Esophagus muscularis mucosa (tissue), 4 donors: ENCODE data around the gene ARHGAP15. TPM values are rescaled to one million over a fixed set of nuclear protein-coding genes. Genes with fewer than 3 reads are reported as not detected.

ENCODE experiments used
- DNase-seq: peaks from one replicate; pipeline ENCODE4 v3.0.0-alpha.2; 2017; ENCODE audit errors: extremely low spot score
- H3K27ac ChIP-seq, 4 donors: fragments of 200-600 bp; sonication (generic); replicated peaks in 1 of 4; 1 replicate in 3 of 4; 2 replicates in 1 of 4; pipeline ENCODE4 v1.5.1; 2016 to 2019; ENCODE audit warnings: mild to moderate bottlenecking in 1 of 4
- H3K27me3 ChIP-seq, 4 donors: fragments of 200-600 bp; sonication (generic); one replicate each; pipeline versions ENCODE4 v1.5.1 to v1.6.0; 2016 to 2019
- H3K36me3 ChIP-seq, 4 donors: fragments of 200-600 bp; sonication (generic); one replicate each; pipeline ENCODE4 v1.5.1; 2016 to 2019
- H3K4me1 ChIP-seq, 4 donors: fragments of 200-600 bp; sonication (generic); one replicate each; pipeline ENCODE4 v1.5.1; 2016 to 2019
- H3K4me3 ChIP-seq, 4 donors: fragments of 200-600 bp; sonication (generic); 1 replicate in 2 of 4; 2 replicates in 2 of 4; pipeline ENCODE4 v1.5.1; 2016 to 2019; ENCODE audit warnings: mild to moderate bottlenecking in 4 of 4, moderate library complexity in 1 of 4
- H3K9me3 ChIP-seq, 4 donors: fragments of 200-600 bp; sonication (generic); 1 replicate in 3 of 4; 2 replicates in 1 of 4; pipeline ENCODE4 v1.5.1; 2016 to 2019
- EP300 ChIP-seq: sonication (generic); formaldehyde crosslinking; IDR thresholded peaks from one replicate; pipeline ENCODE4 v1.6.1; 2017; ENCODE audit warnings: antibody characterized with exemption
- POLR2A ChIP-seq: fragments of 450-650 bp; IDR thresholded peaks from one replicate; pipeline ENCODE4 v1.6.1; 2017; ENCODE audit warnings: antibody characterized with exemption, moderate library complexity, mild to moderate bottlenecking, low read depth
- POLR2AphosphoS5 ChIP-seq, 2 donors: sonication (generic); formaldehyde crosslinking; IDR thresholded peaks; one replicate each; pipeline ENCODE4 v1.6.1; 2017; ENCODE audit warnings: antibody characterized with exemption in 2 of 2
- WGBS: methylation state at CpG from one replicate; pipeline ENCODE4 v1.1.5; 2018; 5-methylcytosine and 5-hydroxymethylcytosine counted together
- intact Hi-C: fragments of 100-400 bp; cut with DNase I; formaldehyde crosslinking; loops from one replicate; pipeline ENCODE4 v1.15.1; 2023
- total RNA-seq, 4 donors: library from RNA; depleted of rRNA; stranded (reverse); fragments of >200 nt; gene quantifications; one replicate each; pipeline versions ENCODE4 v1.1.0 to v1.2.1, GENCODE V29; 2016
- TF ChIP-seq, protein P1 (sequence below), 3 experiments: fragments of 200-600 bp in 2 of 3; fragments of 450-650 bp in 1 of 3; sonication (generic) in 2 of 3; IDR thresholded peaks; one replicate each; pipeline ENCODE4 v1.5.1; 2017 to 2019; ENCODE audit warnings: antibody characterized with exemption in 3 of 3, mild to moderate bottlenecking in 2 of 3, moderate library complexity in 1 of 3

Gene ARHGAP15
- total RNA-seq, 4 donors from 2014 or later: 5.4 to 13.3 (median 7.1) TPM

DNA sequence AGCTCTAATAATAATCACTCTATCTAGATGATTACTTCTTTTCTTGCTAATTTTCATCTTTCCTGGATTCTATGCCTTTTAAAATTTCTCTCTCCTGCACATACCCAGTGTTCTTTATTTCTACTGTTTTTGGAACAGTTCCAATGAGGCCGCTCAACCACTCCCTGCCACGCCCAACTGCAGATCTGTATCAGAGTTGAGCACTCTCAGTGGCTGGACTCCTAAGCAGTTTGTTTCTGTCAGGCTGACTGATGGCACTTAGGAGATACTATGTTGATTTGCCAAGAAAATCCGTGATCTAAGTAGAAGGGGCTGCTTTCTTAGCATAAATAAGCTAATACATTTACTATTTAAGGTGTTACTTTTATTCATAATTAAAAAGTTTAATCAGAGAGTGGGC, 192.8 kb downstream of the ARHGAP15 start:
- no peak overlapping the region for H3K27ac ChIP-seq
- intact Hi-C loops: no loop called here
- no peaks in the 10 kb centered on the region for H3K36me3 ChIP-seq
- H3K9me3 ChIP-seq: no peaks in the 10 kb centered on the region
- no peak for DNase-seq
- no peaks in the 10 kb centered on the region for H3K27me3 ChIP-seq
- WGBS: 93% methylated on average over 3 of the region's 3 CpGs
- H3K4me1 ChIP-seq: no peaks in the 10 kb centered on the region
- H3K4me3 ChIP-seq: no peak overlapping the region
- TF ChIP-seq, protein P1, sequence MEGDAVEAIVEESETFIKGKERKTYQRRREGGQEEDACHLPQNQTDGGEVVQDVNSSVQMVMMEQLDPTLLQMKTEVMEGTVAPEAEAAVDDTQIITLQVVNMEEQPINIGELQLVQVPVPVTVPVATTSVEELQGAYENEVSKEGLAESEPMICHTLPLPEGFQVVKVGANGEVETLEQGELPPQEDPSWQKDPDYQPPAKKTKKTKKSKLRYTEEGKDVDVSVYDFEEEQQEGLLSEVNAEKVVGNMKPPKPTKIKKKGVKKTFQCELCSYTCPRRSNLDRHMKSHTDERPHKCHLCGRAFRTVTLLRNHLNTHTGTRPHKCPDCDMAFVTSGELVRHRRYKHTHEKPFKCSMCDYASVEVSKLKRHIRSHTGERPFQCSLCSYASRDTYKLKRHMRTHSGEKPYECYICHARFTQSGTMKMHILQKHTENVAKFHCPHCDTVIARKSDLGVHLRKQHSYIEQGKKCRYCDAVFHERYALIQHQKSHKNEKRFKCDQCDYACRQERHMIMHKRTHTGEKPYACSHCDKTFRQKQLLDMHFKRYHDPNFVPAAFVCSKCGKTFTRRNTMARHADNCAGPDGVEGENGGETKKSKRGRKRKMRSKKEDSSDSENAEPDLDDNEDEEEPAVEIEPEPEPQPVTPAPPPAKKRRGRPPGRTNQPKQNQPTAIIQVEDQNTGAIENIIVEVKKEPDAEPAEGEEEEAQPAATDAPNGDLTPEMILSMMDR (IDR thresholded peaks at IDR 0.05): no peak
- TF ChIP-seq POLR2AphosphoS5 (IDR thresholded peaks at IDR 0.05): no peak
- no peak for TF ChIP-seq EP300
- no peak for TF ChIP-seq POLR2A

DNA sequence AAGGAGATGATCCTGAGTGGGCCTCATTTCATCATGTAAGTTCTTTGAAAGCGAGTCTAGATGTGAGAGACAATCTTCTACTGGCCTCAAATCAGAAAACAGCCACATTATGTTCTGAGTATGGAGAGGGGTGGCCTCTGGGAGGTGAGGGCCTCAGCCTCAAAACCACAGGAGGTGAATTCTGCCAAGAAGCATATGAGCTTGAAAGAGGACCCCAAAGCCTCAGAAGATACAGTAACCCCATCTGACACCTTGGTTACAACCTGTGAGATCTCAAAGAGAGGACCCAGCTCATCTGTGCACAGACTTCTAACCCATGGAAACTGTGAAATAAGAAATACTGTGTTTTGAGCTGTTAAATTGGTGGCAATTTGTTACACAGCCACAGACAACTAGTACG, 200.1 kb downstream of the ARHGAP15 start:
- Histone ChIP-seq H3K4me1 (no peaks in the 10 kb centered on the region), H3K27ac (no peak overlapping the region), H3K27me3 (no peaks in the 10 kb centered on the region), H3K4me3 (no peak overlapping the region), H3K36me3 (no peaks in the 10 kb centered on the region), H3K9me3 (no peaks in the 10 kb centered on the region)
- no peak for DNase-seq
- WGBS: 92% methylated on average over 2 of the region's 2 CpGs
- intact Hi-C loops: no loop called here
- TF ChIP-seq POLR2AphosphoS5 (IDR thresholded peaks at IDR 0.05): no peak
- TF ChIP-seq, protein P1 (IDR thresholded peaks at IDR 0.05): no peak
- TF ChIP-seq POLR2A: no peak
- no peak for TF ChIP-seq EP300

GRCh38 chr2:143333168-143333791, 204.1 kb downstream of the ARHGAP15 start:
- no peaks in the 10 kb centered on the region for H3K9me3 ChIP-seq
- intact Hi-C loops: no loop called here
- H3K4me3 ChIP-seq: no peak overlapping the region
- no peaks in the 10 kb centered on the region for H3K36me3 ChIP-seq
- DNase-seq: no peak
- H3K27ac ChIP-seq: no peak overlapping the region
- no peaks in the 10 kb centered on the region for H3K4me1 ChIP-seq
- WGBS: 82% methylated on average over 9 of the region's 9 CpGs
- TF ChIP-seq, protein P1 (IDR thresholded peaks at IDR 0.05): no peak
- no peak for TF ChIP-seq POLR2AphosphoS5 (IDR thresholded peaks at IDR 0.05)
- TF ChIP-seq EP300: no peak
- TF ChIP-seq POLR2A: no peak
- no peaks in the 10 kb centered on the region for H3K27me3 ChIP-seq

DNA sequence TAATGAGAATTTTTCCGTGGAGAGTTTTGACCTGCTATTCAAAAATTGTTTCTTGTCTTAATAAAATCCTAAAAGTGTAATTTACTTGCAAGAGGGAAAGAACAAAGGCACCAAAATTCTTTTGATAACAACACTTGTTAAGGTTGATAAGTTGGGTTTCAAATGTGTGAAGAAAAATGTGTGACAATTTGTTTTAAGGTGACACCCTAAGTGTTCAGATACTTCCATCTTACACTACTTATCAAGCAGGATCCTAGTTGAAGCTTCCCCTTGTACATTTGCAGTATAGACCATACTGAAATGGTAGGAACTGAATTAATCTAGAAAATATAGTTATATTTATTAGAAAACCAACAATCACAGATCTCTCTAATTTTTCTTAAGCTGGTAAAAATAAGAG, 204.6 kb downstream of the ARHGAP15 start:
- Histone ChIP-seq H3K4me3 (no peak overlapping the region), H3K27ac (no peak overlapping the region), H3K36me3 (no peaks in the 10 kb centered on the region), H3K9me3 (no peaks in the 10 kb centered on the region), H3K4me1 (no peaks in the 10 kb centered on the region), H3K27me3 (no peaks in the 10 kb centered on the region)
- 84% methylated on average over 1 of the region's 1 CpG for WGBS
- DNase-seq: no peak
- no peak for TF ChIP-seq POLR2A
- TF ChIP-seq, protein P1 (IDR thresholded peaks at IDR 0.05): no peak
- TF ChIP-seq EP300: no peak
- no peak for TF ChIP-seq POLR2AphosphoS5 (IDR thresholded peaks at IDR 0.05)
- intact Hi-C loops: no loop called here

DNA sequence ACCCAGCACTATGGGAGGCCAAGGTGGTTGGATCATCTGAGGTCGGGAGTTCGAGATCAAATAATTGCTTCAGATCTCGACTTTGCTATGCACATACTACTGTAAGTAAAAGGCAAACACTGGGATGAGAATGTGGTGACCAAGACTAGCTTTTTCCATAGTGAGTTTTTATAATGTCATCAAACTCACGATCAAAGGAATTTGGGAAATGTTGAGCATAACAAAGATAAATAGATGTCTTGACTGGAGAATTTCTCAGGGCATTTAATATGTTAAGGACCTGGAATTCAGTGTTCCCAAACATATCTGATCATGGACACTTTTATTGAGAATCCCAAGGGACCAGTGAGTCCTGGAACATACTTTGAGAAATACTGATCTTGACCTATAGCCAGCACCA, 205.6 kb downstream of the ARHGAP15 start:
- no peak overlapping the region for H3K4me3 ChIP-seq
- DNase-seq: no peak
- H3K4me1 ChIP-seq: no peaks in the 10 kb centered on the region
- H3K36me3 ChIP-seq: no peaks in the 10 kb centered on the region
- intact Hi-C loops: no loop called here
- TF ChIP-seq, protein P1 (IDR thresholded peaks at IDR 0.05): no peak
- TF ChIP-seq POLR2A: no peak
- no peak for TF ChIP-seq EP300
- no peak for TF ChIP-seq POLR2AphosphoS5 (IDR thresholded peaks at IDR 0.05)
- H3K27me3 ChIP-seq: no peaks in the 10 kb centered on the region
- WGBS: 67% methylated on average over 4 of the region's 4 CpGs
- H3K27ac ChIP-seq: no peak overlapping the region
- no peaks in the 10 kb centered on the region for H3K9me3 ChIP-seq
